B cell (primary cell): ENCODE data around the gene HLA-C. TPM values are rescaled to one million over a fixed set of nuclear protein-coding genes. Genes with fewer than 3 reads are reported as not detected.
A peak's percentile ranks its signal among the peaks of the same experiment; 100 is the strongest.

Experiments
- ATAC-seq: fragments of 200-7000 bp; cut with Tn5 transposase; one replicate; pipeline ENCODE4 v1.10.0; 2021; ENCODE audit warnings: low read depth, mild to moderate bottlenecking, moderate number of reproducible peaks, moderate library complexity
- CTCF ChIA-PET: fragments of 350-600 bp; sonication (Branson Sonifier 250); formaldehyde crosslinking; loops from one replicate; lab custom pipeline; 2021; ENCODE audit warnings: antibody characterized with exemption, inconsistent platforms; lab: Charles Lee
- POLR2A ChIA-PET: fragments of 350-600 bp; sonication (Branson Sonifier 250); formaldehyde crosslinking; loops from one replicate; lab custom pipeline; 2021; ENCODE audit warnings: antibody characterized with exemption; lab: Charles Lee
- DNase-seq: peaks from one replicate; pipeline ENCODE4 v3.0.0; 2013
- H2AFZ ChIP-seq: 2 replicates; pipeline ENCODE4 v1.6.1; 2012; ENCODE audit warnings: mild to moderate bottlenecking, low read depth, low read length; ENCODE audit not compliant: insufficient read depth, poor library complexity, severe bottlenecking
- H3K27ac ChIP-seq, 2 donors: 1 replicate in 1 of 2; 2 replicates in 1 of 2; pipeline ENCODE4 v1.5.1; 2012 to 2013; ENCODE audit warnings: low read length in 2 of 2, mild to moderate bottlenecking in 2 of 2, moderate library complexity in 1 of 2
- H3K27me3 ChIP-seq, 4 experiments: fragments of 200-600 bp in 1 of 4; sonication (generic) in 1 of 4; replicated peaks in 1 of 4; 1 replicate in 2 of 4; 2 replicates in 2 of 4; pipeline versions ENCODE4 v1.6.1 to v1.7.0; 2013 to 2016; ENCODE audit warnings: low read length in 3 of 4, mild to moderate bottlenecking in 2 of 4, mixed read lengths in 1 of 4, moderate library complexity in 1 of 4; ENCODE audit not compliant: insufficient read depth in 4 of 4, control insufficient read depth in 3 of 4; ENCODE audit errors: control extremely low read depth in 1 of 4
- H3K36me3 ChIP-seq, 2 experiments: replicated peaks in 1 of 2; 1 replicate in 1 of 2; 2 replicates in 1 of 2; pipeline versions ENCODE4 v1.6.1 to v1.7.1; 2013; ENCODE audit warnings: low read length in 1 of 2; ENCODE audit not compliant: insufficient read depth in 2 of 2, control insufficient read depth in 1 of 2; ENCODE audit errors: control extremely low read depth in 1 of 2, extremely low read depth in 1 of 2
- H3K4me1 ChIP-seq, 2 donors: fragments of 200-600 bp in 1 of 2; sonication (generic) in 1 of 2; 1 replicate in 1 of 2; 2 replicates in 1 of 2; pipeline versions ENCODE4 v1.5.1 to v1.6.1; 2013 to 2017; ENCODE audit warnings: low read length in 2 of 2; ENCODE audit not compliant: control insufficient read depth in 2 of 2, insufficient read depth in 2 of 2
- H3K4me2 ChIP-seq: replicated peaks from 2 replicates; pipeline ENCODE3; 2012; ENCODE audit warnings: mild to moderate bottlenecking, low read depth, low read length; ENCODE audit not compliant: poor library complexity, severe bottlenecking
- H3K4me3 ChIP-seq, 5 experiments: fragments of 200-600 bp in 1 of 5; sonication (generic) in 1 of 5; 1 replicate in 3 of 5; 2 replicates in 2 of 5; pipeline versions ENCODE4 v1.5.1 to v1.7.0; 2011 to 2016; ENCODE audit warnings: low read length in 4 of 5, mild to moderate bottlenecking in 4 of 5, low read depth in 2 of 5, control low read depth in 1 of 5, moderate library complexity in 1 of 5; ENCODE audit not compliant: insufficient read depth in 1 of 5; ENCODE audit errors: control extremely low read depth in 1 of 5, extremely low read depth in 1 of 5
- H3K79me2 ChIP-seq: fragments of 200-600 bp; sonication (generic); one replicate; pipeline ENCODE4 v1.6.0; 2016; ENCODE audit warnings: low read length; ENCODE audit not compliant: control insufficient read depth, insufficient read depth
- H3K9ac ChIP-seq: fragments of 200-600 bp; sonication (generic); 2 replicates; pipeline ENCODE4 v1.6.1; 2017; ENCODE audit warnings: mild to moderate bottlenecking, low read length, moderate library complexity
- H3K9me3 ChIP-seq, 3 donors: one replicate each; pipeline versions ENCODE4 v1.6.1 to v1.7.1; 2013; ENCODE audit warnings: low read length in 2 of 3; ENCODE audit not compliant: control insufficient read depth in 2 of 3, insufficient read depth in 1 of 3; ENCODE audit errors: control extremely low read depth in 1 of 3
- H4K20me1 ChIP-seq: 2 replicates; pipeline ENCODE4 v1.6.0; 2012; ENCODE audit warnings: mild to moderate bottlenecking, low read length; ENCODE audit not compliant: insufficient read depth, control insufficient read depth, poor library complexity, severe bottlenecking
- H3K27ac Mint-ChIP-seq: one replicate; pipeline ENCODE4 v1.8.0; 2021; ENCODE audit warnings: mixed read lengths
- H3K27me3 Mint-ChIP-seq: one replicate; pipeline ENCODE4 v1.8.0; 2021; ENCODE audit warnings: mixed read lengths
- H3K4me1 Mint-ChIP-seq: one replicate; pipeline ENCODE4 v1.8.0; 2021; ENCODE audit warnings: mixed read lengths
- H3K4me3 Mint-ChIP-seq: one replicate; pipeline ENCODE4 v1.8.0; 2021; ENCODE audit warnings: mixed read lengths
- H3K9me3 Mint-ChIP-seq: one replicate; pipeline ENCODE4 v1.8.0; 2022; ENCODE audit warnings: mixed read lengths; ENCODE audit not compliant: insufficient read depth
- CTCF ChIP-seq: fragments of 200-600 bp; IDR thresholded peaks from one replicate; pipeline ENCODE4 v1.8.0; 2022; ENCODE audit warnings: antibody characterized with exemption, mild to moderate bottlenecking
- EZH2 ChIP-seq: IDR thresholded peaks from 2 replicates; pipeline ENCODE4 v1.6.1; 2012; ENCODE audit warnings: borderline replicate concordance, low read depth, mild to moderate bottlenecking, moderate library complexity, low read length; ENCODE audit not compliant: insufficient read depth, poor library complexity, severe bottlenecking
- WGBS: methylation state at CpG from one replicate; pipeline ENCODE4 v1.1.5; 2013; ENCODE audit warnings: missing lambda C conversion rate; ENCODE audit not compliant: insufficient coverage; 5-methylcytosine and 5-hydroxymethylcytosine counted together
- intact Hi-C: fragments of 100-400 bp; cut with micrococcal nuclease; formaldehyde crosslinking; loops from one replicate; pipeline ENCODE4 v1.10.0; 2022
- polyA plus RNA-seq: library from polyadenylated mRNA; depleted of rRNA; stranded (reverse); fragments of >200 nt; gene quantifications from 2 replicates; pipeline ENCODE4 v1.2.3, GENCODE V29; 2012
- total RNA-seq, 2 donors: library from RNA; stranded (reverse); fragments of 120-200 nt in 1 of 2; gene quantifications; 1 replicate in 1 of 2; 2 replicates in 1 of 2; pipeline versions ENCODE4 v1.2.3 to v1.2.4, GENCODE V29; 2013 to 2022

HLA-C gene
- total and polyA plus RNA-seq, 2 donors (not counting 1 experiment from before 2014, with no cell fraction given): 998 to 1,983 TPM

DNA sequence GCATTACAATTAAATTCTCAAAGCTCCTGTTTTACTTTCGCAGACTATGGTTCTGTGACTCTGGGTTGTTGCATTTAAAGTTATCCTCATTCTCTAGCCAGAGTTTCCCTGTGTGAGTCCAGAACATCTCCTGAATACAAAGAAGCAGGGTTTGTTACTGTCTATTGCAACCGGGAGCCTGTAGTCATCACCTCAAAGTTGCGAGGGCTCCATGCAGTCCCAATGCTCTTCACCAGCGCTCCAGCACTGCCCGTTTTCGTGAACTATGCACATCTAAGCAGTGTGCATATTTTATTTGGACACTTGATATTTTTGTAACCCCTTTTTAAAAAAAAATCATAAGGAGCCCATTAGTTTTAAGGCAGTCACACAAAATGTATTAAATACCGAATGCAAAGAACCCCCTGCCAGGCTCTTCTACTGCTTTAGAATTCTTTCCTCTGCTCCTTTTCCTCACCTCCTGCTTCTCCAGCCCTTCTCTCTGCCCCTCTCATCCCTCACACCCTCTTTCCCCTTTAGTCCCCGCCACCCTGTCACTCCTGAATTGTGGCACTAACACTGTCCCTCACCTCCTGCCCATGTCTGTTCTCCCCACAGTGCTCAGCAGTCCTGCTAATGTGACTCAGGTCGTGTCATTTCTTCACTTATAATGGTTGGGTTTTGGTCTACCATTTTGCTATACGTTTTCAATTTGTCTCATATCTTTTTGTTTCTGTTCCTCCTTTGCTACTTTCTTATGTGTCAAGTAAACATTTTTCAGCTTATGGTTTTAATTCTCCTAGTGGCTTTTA lies 1.1 kb upstream of the HLA-C start:
- ATAC-seq: no peak
- POLR2A ChIA-PET: interaction anchor here (0.6 to 2.0 kb wide), 10 partner anchors 13 to 656 kb away, joined by 3 to 13 read pairs (median 4); partner anchors contain the start of genes MRPS18B and PPP1R10
- intact Hi-C loops: loop anchor here (1.0 kb wide), 6 partner anchors 35 to 115 kb away; partner anchors contain the start of genes HLA-B and TCF19

More for the DNA sequence above, 1.1 kb upstream of the HLA-C start:
- H3K9me3 ChIP-seq: no peaks in the 10 kb centered on the region
- peaks cover 31% of the 10 kb centered on the region for H4K20me1 ChIP-seq
- Mint-ChIP-seq H3K4me3 (peak overlapping the region; percentile 98), H3K27me3 (no peaks in the 10 kb centered on the region), H3K4me1 (peaks cover 52% of the 10 kb centered on the region), H3K9me3 (no peaks in the 10 kb centered on the region), H3K27ac (peak overlapping the region; percentile 100)
- H3K4me1 ChIP-seq: peaks cover 33 to 42% of the 10 kb centered on the region in 2 donors
- peak overlapping the region; percentile 87 for H3K4me2 ChIP-seq
- peaks cover 4 to 24% of the 10 kb centered on the region in 2 experiments for H3K36me3 ChIP-seq
- peak overlapping the region; percentile 85 for H2AFZ ChIP-seq
- H3K9ac ChIP-seq: peak overlapping the region; percentile 99
- WGBS: 50% methylated on average over 3 of the region's 10 CpGs
- TF ChIP-seq EZH2 (no peak), CTCF (no peak)
- peak; percentile 46 for DNase-seq
- H3K27me3 ChIP-seq: no peaks in the 10 kb centered on the region
- H3K79me2 ChIP-seq: peaks cover 35% of the 10 kb centered on the region
- H3K4me3 ChIP-seq: peak overlapping the region; percentile 66 to 94 (median 87)
- H3K27ac ChIP-seq: peak overlapping the region; percentile 97 to 98
- CTCF ChIA-PET: interaction anchor here (0.9 to 2.5 kb wide), 6 partner anchors 35 to 139 kb away, joined by 3 to 15 read pairs (median 4); no protein-coding TSS in a partner anchor
